ENCODE measurements around the gene PKNOX1.
"Not testable (repeated sequence)": the region's sequence is repeated elsewhere in the genome, so short reads cannot be mapped to it uniquely, and the experiment has no call there.

Gene PKNOX1

DNA sequence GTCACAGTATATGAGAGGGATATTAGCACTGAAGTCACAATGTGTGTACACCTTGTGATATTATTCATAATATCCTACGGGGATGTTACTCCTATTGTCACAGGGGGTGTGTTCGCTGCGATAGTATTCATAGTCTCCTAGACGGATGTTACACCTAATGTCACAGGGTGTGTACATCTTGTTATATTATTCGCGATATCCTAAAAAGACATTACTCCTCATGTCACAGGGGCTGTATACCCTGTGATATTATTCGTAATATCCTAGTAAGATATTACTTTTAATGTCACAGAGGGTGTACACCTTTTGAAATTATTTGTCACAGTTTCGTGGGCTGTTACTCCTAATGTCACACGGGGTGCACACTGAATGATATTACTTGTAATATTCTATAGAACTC, 23.2 kb upstream of the PKNOX1 start:
- DNase-seq (ENCODE audit: low read depth in 2 of 2), result not testable (repeated sequence)

DNA sequence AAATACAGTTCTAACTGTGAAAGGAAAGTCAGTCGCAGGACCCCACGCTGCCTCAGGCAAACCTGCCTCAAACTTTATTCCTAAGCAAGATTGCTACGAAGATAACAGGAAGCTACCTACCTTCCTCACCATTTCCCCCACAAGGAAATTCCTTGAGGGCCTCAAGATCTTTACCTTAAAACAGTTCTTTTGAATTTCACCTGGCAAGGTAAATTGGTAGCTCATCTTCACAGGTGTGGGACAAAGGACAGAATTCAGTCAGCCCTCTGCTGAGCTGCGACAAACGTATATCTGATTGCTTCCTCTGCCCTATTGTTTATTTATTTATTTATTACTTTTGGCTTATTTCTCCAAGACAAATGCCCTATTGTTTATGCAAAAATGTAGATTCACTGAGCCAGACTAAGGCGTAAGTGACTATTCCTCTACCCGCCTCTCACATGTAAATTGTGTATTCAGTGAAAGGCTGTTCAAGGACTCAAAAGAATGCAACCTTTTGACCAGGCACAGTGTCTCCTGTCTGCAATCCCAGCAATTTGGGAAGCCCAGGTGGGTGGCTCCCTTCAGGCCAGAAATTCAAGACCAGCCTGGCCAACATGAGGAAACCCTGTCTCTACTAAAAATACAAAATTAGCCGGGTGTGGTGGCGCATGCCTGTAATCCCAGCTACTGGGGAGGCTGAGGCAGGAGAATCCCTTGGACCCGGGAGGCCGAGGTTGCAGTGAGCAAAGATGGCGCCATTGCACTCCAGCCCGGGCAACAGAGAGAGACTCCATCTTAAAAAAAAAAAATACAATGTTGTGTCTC, 17.3 kb upstream of the PKNOX1 start:
- DNase-seq (ENCODE audit: low read depth in 2 of 2), result no peak

DNA sequence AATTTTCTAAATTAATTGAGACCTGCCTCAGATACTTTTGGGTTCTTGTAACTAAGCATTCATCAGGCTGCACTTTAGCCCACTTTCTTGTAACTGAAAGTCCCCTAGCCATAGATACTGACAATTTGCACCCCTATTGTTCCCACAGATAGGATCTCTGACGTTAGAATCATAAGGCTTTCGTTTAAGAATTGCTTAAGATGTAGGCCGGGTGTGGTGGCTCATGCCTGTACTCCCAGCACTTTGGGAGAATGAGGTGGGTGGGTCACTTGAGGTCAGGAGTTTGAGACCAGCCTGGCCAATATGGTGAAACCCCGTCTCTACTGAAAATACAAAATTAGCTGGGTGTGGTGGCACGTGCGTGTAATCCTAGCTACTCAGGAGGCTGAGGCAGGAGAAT, 16.2 kb upstream of the PKNOX1 start:
- DNase-seq (ENCODE audit: low read depth in 2 of 2), result not testable (repeated sequence)

DNA sequence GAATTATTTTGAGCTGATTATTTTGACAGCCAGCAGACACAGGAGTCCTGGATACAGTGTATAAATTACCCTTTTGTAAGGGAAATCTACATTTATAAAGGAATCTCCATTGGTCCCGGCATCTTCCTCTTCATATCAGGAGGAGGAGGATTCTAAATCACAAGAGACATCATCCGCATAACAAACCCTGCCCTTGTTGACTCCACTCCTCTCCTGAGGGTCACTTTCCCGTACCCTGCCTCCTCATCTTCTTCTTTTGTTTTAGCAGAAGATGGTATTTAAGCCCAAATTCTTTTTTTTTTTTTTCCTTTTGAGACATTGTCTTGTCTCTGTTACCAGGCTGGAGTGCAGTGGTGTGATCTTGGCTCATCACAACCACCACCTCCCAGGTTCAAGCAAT, 14.6 kb upstream of the PKNOX1 start:
- no peak for DNase-seq (ENCODE audit: low read depth in 2 of 2)

DNA sequence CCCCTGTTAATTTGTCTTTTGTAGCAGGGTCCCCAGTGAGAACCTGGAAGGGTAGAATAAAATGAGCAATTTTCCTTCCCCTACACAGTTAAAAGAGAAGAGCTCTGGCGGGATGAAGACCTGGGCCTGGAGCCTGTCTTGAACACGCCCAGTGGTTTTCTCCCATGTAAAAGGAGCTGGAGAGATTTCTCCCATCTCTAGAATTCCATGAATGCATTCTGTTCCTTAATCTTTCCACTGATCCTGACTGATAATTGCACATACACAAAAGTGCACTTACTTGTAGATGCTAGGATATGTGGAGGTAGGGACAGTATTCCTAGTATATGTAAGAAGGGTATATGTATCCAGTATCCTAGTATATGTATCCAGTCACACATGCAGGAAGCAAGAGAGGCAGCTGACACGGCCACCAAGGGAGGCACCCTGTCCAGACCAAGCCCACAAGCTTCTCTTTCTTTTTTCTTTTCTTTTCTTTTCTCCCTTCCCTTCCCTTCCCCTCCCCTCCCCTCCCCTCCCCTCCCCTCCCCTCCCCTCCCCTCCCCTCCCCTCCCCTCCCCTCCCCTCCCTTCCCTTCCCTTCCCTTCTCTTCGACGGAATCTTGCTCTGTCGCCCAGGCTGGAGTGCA, 11.9 kb upstream of the PKNOX1 start:
- no peak for DNase-seq (ENCODE audit: low read depth in 2 of 2)

DNA sequence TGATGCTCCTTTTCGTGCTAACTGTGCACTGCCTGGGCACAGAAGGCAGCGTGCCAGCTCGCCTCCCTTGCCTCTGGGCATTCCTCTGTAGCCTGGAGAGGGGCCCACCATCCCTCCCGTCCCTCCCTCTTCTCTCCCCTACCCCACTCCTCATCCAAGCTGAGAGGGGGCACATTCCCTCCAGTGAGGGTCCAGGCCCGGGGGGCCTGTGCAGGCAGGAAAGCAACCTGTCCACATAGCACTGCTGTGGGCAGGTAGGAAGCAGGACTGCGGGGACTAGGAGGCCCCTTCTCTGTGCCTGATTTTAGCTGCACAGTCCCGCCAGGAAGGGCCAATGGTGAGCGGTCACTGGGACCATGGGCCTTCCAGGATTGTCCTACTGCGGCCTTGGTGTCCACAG, 10.3 kb upstream of the PKNOX1 start:
- DNase-seq (ENCODE audit: low read depth in 2 of 2), result no peak

DNA sequence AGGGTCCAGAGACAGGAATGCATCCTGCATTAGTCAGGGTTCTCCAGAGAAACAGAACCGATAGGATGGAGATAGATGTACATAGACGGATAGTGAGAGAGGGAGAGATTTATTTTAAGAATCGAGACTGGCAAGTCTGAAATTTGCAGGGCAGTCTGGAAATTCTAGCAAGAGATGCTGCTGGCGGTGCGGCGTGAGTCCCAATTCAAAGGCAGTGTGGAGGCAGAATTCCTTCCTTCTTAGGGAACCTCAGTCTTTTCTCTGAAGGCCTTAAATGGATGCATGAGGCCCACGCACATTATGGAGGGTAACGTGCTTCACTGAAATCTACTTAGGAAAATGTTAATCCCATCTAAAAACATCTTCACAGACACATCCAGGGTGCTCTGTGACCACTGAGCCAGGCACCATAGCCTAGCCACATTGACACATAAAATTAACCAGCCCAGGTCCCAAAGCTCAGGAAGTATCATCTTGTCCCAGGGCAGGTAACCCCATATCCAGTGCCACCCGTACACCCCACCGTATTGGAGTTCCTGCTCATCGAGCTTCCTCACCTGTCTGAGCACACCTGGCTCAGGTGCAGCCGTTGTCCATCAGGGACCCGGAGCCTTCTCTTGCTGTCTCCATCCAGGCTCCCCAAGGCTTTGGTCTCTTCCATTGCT, 9.7 kb upstream of the PKNOX1 start:
- no peak for DNase-seq (ENCODE audit: low read depth in 2 of 2)

DNA sequence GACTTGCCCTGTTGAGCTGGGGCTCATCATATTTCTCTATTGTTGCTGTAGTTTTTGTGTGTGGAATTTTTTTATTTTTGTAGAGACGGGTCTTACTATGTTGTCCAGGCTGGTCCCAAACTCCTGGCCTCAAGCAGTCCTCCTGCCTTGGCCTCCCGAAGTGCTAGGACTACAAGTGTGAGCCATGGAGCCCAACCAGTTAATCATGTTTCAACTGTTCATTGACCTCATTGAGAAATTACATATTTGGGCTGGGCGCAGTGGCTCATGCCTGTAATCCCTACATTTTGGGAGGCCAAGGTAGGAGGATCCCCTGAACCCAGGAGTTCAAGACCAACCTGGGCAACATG, 9.2 kb upstream of the PKNOX1 start:
- no peak for DNase-seq (ENCODE audit: low read depth in 2 of 2)

DNA sequence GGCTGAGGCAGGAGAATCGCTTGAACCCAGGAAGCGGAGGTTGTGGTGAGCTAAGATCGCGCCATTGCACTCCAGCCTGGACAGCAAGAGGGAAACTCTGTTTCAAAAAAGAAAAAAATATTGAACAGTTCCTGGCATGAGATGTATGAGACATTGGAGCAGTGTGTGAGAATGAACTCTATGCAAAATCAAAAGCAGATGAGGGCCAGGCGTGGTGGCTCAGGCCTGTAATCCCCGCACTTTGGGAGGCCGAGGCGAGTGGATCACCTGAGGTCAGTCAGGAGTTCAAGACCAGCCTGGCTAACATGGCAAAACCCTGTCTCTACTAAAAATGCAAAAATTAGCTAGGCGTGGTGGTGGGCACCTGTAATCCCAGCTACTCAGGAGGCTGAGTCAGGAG, 6.7 kb upstream of the PKNOX1 start:
- DNase-seq (ENCODE audit: low read depth in 2 of 2), result not testable (repeated sequence)

DNA sequence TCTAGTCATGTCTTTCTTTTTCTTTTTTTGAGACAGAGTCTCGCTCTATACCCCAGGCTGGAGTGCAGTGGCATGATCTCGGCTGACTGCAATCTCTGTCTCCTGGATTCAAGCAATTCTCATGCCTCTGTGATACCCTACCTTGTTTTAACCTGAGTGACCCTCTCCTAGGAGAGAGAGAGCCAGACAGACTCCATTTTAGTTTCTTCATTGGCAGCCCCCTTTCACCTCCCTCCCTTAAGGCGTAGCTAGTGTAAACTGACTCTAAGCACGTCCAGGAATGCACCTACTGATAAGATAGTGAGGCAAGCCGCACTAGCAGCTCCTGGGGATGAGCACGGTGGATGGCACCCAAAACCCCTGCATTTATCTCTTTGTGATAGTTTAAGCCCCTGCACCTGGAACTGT, 5.2 kb upstream of the PKNOX1 start:
- no peak for DNase-seq (ENCODE audit: low read depth in 2 of 2)

DNA sequence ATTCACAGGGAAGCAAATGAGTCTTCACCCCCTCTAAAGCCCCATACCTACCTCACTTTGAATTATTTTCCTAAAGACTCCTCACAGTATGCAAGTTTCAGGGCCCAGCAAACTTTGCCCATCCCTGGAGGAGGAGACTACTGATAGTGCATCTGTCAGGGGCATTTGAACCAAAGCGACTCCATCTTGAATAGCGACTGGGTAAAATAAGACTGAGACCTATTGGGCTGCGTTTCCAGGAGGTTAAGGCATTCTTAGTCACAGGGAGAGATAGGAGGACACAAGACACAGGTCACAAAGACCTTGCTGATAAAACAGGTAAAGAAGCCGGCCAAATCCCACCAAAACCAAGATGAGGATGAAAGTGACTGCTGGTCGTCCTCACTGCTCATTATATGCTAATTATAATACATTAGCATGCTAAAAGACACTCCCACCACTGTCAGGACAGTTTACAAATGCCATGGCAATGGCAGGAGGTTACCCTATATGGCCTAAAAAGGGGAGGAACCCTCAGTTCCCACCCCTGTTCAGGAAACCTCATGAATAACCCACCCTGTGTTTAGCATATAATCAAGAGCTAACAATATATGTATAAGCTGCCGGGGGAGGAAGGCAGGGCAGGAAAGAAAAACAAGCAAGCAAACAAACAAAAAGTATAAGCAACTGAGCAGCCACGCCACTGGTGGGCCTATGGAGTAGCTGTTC, 3.3 kb upstream of the PKNOX1 start:
- DNase-seq (ENCODE audit: low read depth in 2 of 2), result no peak

DNA sequence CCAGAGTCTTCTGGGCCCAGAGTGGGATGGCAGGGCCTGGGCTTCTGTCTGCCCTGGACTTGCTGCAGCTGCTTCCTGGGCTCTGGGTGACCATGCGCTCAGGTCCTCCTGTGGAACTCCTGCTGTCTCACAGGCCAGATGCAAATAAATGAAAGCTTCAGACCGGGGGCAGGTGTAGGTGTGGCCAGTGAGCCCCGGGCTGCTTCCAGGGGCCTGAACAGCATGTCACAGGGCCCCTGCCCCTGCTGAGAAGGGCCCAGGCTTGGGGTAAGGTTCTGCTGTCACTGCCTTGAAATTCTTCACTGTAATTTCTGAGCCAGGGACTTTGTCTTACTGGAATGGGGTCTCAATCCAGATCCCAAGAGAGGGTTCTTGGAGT, 2.5 kb upstream of the PKNOX1 start:
- no peak for DNase-seq (ENCODE audit: low read depth in 2 of 2)

DNA sequence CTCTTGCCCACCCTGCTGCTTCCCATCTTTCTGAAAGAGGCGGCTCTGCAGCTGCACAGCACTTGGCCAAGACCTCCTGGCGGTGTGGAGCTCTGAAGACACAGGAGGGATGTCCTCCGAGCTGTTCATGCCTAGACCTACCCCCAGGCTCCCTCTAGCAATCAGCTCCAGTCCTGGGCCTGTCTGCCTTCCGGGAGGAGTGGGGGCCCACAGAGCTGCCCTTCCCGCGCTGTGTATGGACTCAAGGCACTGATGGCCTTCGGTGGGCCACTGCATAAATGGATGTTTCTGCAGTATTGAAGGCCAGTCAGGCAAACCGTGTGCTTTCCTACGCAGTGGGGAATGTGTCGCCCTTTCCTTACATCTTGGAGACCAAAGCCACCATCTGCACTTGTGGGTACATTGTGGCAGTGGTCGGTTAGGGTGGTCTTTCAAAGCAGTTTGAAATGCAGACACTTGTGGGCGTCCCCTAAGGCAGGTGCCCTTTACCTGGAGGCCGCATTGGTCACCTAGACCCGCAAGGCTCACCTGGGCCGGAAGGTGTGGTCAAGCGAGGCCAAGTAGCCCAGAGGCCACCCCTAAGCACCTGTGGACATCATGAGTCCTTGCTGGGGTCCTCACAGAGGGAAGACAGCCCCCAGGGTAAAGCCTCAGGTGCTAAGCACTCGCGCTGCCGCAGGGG, 912 bp upstream of the PKNOX1 start:
- no peak for DNase-seq (ENCODE audit: low read depth in 2 of 2)

DNA sequence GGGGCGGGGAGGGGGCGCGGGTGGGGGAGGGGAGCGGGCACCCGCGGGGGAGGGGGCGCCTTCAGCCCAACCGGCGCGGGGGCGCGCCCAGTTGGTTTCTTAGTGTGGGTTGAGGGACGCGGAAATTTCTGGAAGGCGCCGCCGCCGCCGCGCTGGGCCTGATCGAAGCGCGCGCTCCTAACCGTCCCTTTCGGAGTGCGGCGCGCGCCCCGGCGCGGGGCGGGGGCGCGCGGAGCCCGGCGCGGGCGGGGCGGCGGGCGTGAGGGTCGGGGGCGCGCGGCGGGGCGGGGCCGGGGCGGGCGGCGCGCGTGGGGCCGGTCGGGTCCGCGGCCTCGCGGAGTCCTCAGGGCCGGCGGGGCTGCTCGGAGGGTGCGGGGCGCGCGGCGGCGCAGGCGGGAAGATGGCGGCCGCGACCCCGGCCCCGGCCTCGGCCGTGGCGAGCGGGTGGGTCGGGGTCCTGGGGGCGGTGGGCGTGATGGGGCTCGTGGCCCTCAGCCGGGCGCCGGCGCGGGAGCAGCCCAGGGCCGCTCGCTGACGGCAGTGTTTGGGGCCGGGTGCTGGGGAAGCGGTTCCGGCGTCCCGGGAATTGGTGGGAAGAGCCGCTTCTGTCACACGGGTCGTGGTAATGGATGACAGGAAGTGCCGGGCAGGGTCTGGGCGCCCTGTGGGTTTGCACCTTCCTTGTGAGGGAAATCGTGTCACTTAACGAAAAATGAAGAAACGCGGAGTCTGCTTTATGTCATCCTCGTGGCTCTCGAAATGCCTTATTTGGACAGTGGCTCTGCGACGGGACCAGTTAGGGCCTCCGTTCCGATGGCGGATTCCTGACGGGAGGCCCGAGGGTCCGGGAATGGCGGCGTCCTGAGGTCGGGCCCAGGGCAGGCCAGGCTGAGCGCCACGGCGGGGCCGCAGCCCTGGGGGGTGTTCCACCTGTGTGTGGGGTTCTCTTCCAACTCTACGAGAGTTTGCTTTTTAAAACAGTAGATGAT, 764 bp downstream of the PKNOX1 start:
- DNase-seq (ENCODE audit: low read depth in 2 of 2), result peak in 1 of 2 experiments; percentile 33

DNA sequence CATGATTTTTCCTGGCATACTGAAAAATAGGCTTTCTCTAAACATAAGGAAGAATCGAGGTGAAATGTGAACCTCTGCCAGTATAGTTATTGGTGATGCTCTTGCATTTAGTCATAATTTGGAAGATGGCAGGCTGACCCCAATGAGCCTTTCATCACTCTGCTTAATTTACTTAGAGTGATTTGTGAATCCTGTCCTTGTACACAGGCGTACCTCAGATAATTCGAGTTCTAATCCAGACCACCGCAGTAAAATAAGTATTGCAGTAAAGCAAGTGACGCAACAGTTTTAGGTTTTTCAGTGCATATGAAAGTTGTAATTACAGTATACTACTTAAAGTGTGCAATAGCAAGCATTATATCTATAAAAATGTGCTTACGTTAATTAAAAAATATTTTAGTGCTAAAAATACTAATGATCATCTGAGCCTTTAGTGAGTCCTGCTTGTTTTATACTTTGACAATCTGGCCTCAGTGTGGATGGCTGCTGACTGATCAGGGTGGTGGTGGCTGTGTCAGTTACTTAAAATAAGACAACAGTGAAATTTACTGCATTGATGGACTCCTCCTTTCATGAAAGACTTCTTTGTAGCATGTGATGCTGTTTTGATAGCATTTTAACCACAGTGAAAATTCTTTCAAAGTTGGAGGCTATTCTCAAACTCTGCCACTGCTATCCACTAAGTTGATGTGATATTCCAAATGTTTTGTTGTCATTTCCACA, 1.7 kb downstream of the PKNOX1 start:
- no peak for DNase-seq (ENCODE audit: low read depth in 2 of 2)

DNA sequence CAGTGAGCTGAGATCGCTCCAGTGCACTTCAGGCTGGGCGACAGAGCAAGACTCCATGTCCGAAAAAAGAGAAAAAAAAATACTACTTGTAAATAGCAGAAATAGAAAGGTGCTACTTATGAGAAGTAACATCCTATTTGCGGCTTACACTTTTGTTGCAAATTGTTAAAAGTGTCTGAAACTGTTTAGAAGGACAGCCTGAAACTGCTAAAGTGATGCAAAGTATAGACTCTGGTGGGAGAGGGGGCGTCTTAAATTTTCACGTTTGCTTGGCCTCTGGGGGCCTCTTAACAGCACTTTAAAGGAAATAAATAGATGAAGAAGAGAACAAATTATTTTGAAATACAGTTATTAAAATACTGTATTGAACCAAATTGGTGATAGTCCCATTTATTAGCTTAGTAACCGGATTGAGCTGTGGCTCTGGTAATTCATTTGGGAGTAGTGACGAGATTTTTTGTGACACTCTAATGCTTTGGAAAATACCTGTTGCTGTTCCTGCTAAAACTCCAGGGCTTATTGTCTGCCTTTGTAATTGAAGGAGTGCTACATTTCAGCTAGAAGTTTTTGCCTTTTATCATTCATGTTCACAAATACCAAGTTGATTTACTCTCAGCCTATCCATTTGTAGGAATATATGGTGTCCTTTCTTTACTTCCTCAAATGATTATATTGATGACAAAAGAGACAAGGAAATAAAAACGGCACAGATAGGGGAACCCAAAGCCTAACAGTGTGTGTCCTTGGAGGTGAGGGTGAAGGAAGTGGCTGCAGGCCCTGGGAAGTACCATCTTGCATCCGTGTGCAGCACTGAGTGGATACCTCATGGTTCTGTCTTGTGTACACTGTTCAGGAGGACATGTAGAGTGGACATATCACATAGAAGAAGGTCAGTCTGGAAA, 6.2 kb downstream of the PKNOX1 start:
- DNase-seq (ENCODE audit: low read depth in 2 of 2), result no peak

DNA sequence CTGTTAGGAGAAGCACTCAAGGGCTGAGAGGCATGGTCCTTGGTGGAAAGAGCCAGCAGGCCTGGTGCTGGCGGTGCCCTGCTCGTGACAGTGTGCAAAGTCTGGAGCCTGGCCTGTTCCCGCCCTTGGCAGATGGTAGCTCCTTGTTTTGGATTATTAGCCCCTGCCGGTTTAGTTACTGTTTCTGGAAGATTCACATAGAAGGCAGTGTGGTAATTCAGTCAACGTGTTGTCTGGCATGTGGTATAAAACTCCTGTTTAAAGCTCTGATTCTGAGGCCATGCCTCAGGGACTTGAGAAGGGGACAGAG, 6.8 kb downstream of the PKNOX1 start:
- DNase-seq (ENCODE audit: low read depth in 2 of 2), result no peak

DNA sequence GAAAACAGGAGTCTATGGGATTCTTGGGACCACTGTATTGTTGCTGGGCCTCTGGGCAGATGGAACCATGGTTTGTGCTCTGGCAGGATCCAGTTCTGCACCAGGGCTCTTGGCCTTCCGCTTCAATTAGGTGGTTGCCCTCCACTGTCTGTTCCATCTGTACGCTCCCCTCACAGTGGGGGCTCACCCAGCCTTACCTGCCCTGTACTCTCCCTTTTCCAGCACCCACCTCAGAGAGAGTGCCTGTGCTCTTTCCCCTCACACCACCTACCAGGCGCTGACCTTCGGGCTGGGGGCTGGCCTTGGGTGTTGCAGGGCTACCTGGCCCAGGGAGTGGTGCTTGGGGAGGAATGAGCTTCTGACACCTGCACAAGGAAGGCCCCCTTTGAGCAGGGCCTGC, 7.5 kb downstream of the PKNOX1 start:
- no peak for DNase-seq (ENCODE audit: low read depth in 2 of 2)

DNA sequence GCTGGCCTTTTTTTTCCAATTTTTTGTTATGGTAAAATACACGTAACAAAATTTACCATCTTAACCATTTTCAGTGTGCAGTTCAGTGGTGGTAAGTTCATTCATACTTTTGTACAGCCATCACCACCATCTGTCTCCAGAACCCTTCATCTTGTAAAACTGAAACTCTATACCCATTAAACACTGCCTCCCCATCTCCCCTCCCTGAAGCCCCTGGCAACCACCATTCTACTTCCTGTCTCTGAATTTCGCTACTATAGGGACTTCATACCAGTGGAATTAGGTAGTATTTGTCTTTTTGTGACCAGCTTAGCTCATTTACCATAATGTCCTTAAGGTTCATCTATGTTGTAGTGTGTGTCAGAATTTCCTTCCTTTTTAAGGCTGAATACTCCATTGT, 8.7 kb downstream of the PKNOX1 start:
- no peak for DNase-seq (ENCODE audit: low read depth in 2 of 2)

Data from fibroblast of skin of left biceps (primary cell).